Lower leg skin (tissue), 3 donors: ENCODE data around the gene ARHGAP30.

Source experiments
- CTCF ChIP-seq, 3 donors: fragments of 450-650 bp; IDR thresholded peaks; one replicate each; pipeline ENCODE4 v1.5.1; 2016; ENCODE audit warnings: antibody characterized with exemption in 3 of 3, mild to moderate bottlenecking in 3 of 3, moderate library complexity in 2 of 3
- POLR2A ChIP-seq, 2 donors: fragments of 450-650 bp; IDR thresholded peaks; one replicate each; pipeline ENCODE4 v1.6.1; 2016 to 2017; ENCODE audit warnings: antibody characterized with exemption in 2 of 2, mild to moderate bottlenecking in 1 of 2, moderate library complexity in 1 of 2

GRCh38 chr1:161111117-161111516, 41.4 kb upstream of the ARHGAP30 start:
- TF ChIP-seq POLR2A (IDR thresholded peaks at IDR 0.05) (no peak), CTCF (IDR thresholded peaks at IDR 0.05) (no peak)
